Measurements from ENCODE around the gene TAOK3.
A peak's percentile ranks its signal among the peaks of the same experiment; 100 is the strongest.
"Not testable (repeated sequence)": the region's sequence is repeated elsewhere in the genome, so short reads cannot be mapped to it uniquely, and the experiment has no call there.

Gene TAOK3

GRCh38 chr12:118145798-118146156 lies 226.9 kb downstream of the TAOK3 start:
- no peak for DNase-seq (ENCODE audit: extremely low read depth in 1 of 2, low read depth in 1 of 2)

- no peak for DNase-seq (ENCODE audit: extremely low read depth in 1 of 2, low read depth in 1 of 2)
Observed at GRCh38 chr12:118145113-118145797, 227.5 kb downstream of the TAOK3 start.

DNA sequence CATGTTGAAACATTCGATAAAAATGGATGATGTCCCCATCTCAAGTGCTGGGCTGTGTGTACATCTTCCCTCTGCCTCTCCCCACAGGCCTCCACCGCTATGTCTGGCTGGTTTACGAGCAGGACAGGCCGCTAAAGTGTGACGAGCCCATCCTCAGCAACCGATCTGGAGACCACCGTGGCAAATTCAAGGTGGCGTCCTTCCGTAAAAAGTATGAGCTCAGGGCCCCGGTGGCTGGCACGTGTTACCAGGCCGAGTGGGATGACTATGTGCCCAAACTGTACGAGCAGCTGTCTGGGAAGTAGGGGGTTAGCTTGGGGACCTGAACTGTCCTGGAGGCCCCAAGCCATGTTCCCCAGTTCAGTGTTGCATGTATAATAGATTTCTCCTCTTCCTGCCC lies 228.2 kb downstream of the TAOK3 start:
- DNase-seq (ENCODE audit: extremely low read depth in 1 of 2, low read depth in 1 of 2), result no peak

GRCh38 chr12:118140825-118141224 lies 231.9 kb downstream of the TAOK3 start:
- DNase-seq (ENCODE audit: extremely low read depth in 1 of 2, low read depth in 1 of 2), result no peak

DNA sequence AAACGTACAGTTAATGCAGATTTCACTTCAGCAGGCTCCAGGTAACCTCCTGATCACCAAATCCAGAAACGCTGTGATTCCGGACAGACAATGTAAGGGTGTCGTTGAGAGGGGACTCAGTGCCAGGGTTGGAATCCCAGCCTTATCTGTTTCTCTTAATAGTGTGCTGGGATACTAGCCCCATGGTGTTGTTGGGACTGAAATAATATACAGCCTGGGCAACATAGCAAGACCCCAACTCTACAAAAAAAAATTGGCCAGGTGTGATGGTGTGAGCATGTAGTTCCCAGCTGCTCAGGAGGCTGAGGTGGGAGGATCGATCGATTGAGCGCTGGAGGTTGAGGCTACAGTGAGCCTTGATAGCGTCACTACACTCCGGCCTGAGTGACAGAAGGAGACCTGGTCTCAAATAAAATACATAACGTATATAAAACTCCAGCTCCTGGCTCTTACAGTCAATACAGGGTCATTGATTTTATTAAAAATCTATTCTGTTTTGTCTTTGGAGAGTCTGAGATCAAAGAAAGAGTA lies 235.5 kb downstream of the TAOK3 start:
- DNase-seq (ENCODE audit: extremely low read depth in 1 of 2, low read depth in 1 of 2), result no peak

DNA sequence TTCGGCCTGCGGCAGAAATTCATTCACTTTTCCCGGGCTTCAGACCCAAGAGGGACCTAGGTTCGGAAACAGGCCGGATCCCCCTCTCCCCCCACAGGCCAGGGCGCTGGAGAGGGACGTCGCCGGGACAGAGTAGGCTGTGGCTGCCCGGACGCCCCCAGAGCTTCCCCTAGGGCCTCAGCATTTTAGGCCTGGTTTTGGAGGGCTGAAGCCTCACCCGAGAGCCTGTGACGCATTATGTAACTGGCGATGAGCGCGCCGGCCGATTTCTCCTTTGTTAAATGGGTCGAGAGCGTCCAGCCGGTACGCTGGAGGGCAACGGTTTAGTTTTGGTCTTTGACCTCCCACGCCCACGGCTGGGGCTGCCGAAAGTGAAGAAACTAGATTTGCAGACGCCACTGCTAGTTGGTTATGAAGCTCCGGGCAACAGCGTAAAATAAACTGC lies 236.1 kb downstream of the TAOK3 start:
- no peak for DNase-seq (ENCODE audit: extremely low read depth in 1 of 2, low read depth in 1 of 2)

DNA sequence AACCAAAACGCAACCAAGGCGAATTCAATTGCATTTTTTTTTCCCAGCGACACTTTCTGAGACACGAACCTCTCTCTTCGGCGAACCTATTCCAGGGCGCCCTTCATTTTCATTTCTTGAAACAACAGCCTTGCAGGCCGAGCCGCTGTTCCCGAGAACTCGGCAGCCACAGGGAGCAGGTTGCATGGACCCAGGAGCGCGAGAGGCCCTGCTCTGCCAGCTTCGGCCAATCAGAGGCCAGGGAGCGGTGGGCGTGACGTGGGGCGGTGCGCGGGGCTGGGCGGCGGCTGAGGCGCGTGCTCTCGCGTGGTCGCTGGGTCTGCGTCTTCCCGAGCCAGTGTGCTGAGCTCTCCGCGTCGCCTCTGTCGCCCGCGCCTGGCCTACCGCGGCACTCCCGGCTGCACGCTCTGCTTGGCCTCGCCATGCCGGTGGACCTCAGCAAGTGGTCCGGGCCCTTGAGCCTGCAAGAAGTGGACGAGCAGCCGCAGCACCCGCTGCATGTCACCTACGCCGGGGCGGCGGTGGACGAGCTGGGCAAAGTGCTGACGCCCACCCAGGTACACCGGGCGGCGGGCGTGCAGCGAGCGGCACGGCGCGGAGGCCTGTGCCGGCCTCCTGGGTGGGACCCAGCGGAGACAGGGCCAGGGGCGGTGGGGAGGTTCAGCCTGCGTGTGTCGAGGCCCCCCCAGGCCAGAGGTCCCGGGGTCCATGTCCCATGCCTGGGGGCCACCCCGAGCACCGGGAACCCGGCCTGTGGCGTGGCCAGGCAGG lies 236.7 kb downstream of the TAOK3 start, which contains the start of gene PEBP1:
Gene PEBP1, plus strand, starts transcription at position 337 of the 771 bp plus-strand sequence. Its CDS starts 86 bp downstream, at position 423.
- peak; percentile 65 to 88 for DNase-seq (ENCODE audit: extremely low read depth in 1 of 2, low read depth in 1 of 2)

- DNase-seq (ENCODE audit: extremely low read depth in 1 of 2, low read depth in 1 of 2), result not testable (repeated sequence)
Observed at GRCh38 chr12:118129436-118129835, 243.3 kb downstream of the TAOK3 start.

DNA sequence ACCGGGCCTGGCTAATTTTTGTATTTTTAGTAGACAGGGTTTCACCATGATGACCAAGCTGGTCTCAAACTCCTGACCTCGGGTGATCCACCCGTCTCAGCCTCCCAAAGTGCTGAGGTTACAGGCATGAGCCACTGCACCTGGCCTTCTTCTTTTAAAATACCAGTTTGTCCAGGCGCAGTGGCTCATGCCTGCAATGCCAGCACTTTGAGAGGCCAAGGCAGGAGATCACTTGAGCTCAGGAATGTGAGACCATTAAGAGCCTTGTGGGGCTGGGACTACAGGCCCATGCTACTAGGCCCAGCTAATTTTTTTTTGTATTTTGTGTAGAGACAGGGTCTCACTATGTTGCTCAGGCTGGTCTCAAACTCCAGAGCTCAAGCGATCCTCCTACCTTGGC lies 244.8 kb downstream of the TAOK3 start:
- no peak for DNase-seq (ENCODE audit: extremely low read depth in 1 of 2, low read depth in 1 of 2)

GRCh38 chr12:118126119-118126757 lies 246.5 kb downstream of the TAOK3 start:
- DNase-seq (ENCODE audit: extremely low read depth in 1 of 2, low read depth in 1 of 2), result no peak

DNA sequence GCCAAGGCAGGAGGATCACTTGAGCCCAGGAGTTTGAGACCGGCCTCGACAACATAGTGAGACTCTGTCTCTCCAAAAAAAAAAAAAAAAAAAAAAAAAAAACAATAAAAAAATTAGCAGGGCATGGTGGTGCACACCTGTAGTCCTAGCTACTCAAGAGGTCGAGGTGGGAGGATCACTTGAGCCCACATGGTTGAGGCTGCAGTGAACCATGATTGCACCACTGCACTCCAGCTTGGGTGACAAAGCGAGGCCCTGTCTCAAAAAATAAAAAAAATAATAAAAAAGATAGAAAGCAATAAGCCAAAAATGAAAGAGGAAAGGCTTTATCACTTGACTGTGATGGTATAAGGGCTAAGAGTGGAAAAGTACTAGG lies 247.0 kb downstream of the TAOK3 start:
- no peak for DNase-seq (ENCODE audit: extremely low read depth in 1 of 2, low read depth in 1 of 2)

- DNase-seq (ENCODE audit: extremely low read depth in 1 of 2, low read depth in 1 of 2), result no peak
Observed at GRCh38 chr12:118124333-118124874, 248.3 kb downstream of the TAOK3 start.

- no peak for DNase-seq (ENCODE audit: extremely low read depth in 1 of 2, low read depth in 1 of 2)
Observed at GRCh38 chr12:118122264-118122663, 250.4 kb downstream of the TAOK3 start.

GRCh38 chr12:118120579-118121363 lies 251.9 kb downstream of the TAOK3 start:
- DNase-seq (ENCODE audit: extremely low read depth in 1 of 2, low read depth in 1 of 2), result peak in 1 of 2 donors; percentile 43

GRCh38 chr12:118119449-118119879 lies 253.2 kb downstream of the TAOK3 start:
- no peak for DNase-seq (ENCODE audit: extremely low read depth in 1 of 2, low read depth in 1 of 2)

- DNase-seq (ENCODE audit: extremely low read depth in 1 of 2, low read depth in 1 of 2), result no peak
Observed at GRCh38 chr12:118109088-118109487, 263.6 kb downstream of the TAOK3 start.

DNA sequence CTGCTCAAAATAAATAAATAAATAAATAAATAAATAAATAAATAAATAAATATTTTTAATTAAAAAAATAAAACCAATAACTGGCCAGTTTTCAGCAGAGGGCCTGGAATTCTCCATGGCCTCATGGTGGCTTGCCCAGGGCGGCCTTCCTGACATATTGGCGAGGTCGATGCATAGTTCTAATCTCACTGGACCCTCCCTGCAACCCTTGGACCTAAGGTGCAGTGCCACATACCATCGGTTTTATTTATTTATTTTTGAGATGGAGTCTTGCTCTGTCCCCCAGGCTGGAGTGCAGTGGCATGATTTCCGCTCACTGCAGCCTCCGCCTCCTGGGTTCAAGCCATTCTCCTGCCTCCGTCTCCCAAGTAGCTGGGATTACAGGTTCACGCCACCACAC lies 265.0 kb downstream of the TAOK3 start:
- DNase-seq (ENCODE audit: extremely low read depth in 1 of 2, low read depth in 1 of 2), result no peak

DNA sequence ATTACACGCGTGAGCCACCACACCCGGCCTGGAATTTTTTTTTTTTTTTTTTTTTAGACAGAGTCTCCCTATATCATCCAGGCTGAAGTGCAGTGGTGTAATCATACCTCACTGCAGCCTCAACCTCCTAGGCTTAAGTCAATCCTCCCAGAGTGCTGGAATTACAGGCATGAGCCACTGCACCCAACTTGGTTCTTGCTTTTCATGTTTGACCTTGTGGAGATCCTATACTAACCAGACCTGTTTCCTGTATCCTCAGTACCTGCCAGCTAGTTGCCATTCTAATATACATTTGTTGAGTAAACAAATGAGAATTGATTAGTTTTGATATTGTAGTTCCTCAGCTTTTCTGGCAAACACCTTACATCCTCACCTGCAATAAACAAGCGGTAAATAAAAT lies 265.7 kb downstream of the TAOK3 start:
- DNase-seq (ENCODE audit: extremely low read depth in 1 of 2, low read depth in 1 of 2), result no peak

DNA sequence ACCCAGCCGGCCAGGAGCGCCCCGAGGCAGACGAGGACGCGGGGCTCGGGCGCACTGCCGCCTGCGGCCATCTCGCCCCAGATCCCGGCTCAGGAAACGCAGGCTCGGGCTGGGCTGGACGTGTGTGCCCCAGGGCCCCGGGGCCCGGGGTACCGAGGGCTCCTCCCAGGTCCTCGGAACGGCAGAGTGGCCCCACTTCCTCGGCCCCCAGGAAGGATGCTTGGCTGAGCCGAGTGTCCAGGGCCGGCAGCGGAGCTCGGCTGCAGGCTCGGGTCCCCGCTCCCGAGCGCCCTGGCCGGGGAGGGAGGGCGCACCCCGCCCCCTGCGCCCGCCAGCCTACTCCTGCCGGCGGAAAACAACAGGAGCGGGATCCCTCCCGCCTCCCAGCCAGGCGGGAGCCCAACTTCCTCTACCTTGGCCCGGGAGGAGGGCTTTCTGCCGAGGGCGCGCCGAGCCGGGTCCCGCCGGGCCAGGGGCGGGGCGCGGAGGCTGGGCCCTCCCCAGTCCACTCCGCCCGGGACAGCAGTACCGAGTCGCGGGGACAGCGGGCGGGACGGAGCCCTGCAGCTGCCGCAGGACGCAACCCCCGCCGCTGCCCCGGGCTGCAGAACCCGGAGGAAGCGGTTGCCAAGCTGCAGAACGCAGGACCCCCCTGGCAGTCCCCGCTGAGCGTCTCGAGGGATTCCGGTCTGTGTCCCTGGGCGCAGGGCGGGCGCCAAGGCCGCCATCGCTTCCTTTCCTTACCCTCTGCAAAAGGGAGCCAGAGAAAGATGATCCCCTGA lies 268.9 kb downstream of the TAOK3 start, which contains the start of gene VSIG10:
Gene VSIG10, minus strand, starts transcription at position 411 of the 782 bp plus-strand sequence. Its CDS starts 340 bp downstream, at position 71.
- DNase-seq (ENCODE audit: extremely low read depth in 1 of 2, low read depth in 1 of 2), result peak in 1 of 2 donors; percentile 2

Data from activated CD8-positive, alpha-beta memory T cell treated with anti-CD3 and anti-CD28 coated beads for 1 hour (primary cell).